CD14-positive monocyte (primary cell): Measurements from ENCODE around the gene PLEKHS1. TPM values are rescaled to one million over a fixed set of nuclear protein-coding genes. Genes with fewer than 3 reads are reported as not detected.
"Not testable (repeated sequence)": the region's sequence is repeated elsewhere in the genome, so short reads cannot be mapped to it uniquely, and the experiment has no call there.

Experiments used
- DNase-seq, 3 donors: peaks; one replicate each; pipeline ENCODE4 v3.0.0-alpha.2; 2011 to 2022
- H2AFZ ChIP-seq: 2 replicates; pipeline ENCODE4 v1.6.0; 2012; ENCODE audit warnings: mild to moderate bottlenecking, low read depth, low read length, inconsistent platforms; ENCODE audit not compliant: insufficient read depth, poor library complexity, severe bottlenecking
- H3K27ac ChIP-seq, 2 donors: 1 replicate in 1 of 2; 2 replicates in 1 of 2; pipeline ENCODE4 v1.5.1; 2012 to 2013; ENCODE audit warnings: low read length in 2 of 2, control low read depth in 1 of 2, inconsistent platforms in 1 of 2, low read depth in 1 of 2, mild to moderate bottlenecking in 1 of 2
- H3K27me3 ChIP-seq, 2 donors: one replicate each; pipeline versions ENCODE4 v1.6.0 to v1.6.1; 2011 to 2013; ENCODE audit warnings: low read length in 2 of 2; ENCODE audit not compliant: control insufficient read depth in 2 of 2, insufficient read depth in 2 of 2
- H3K36me3 ChIP-seq, 2 donors: replicated peaks in 1 of 2; 1 replicate in 1 of 2; 2 replicates in 1 of 2; pipeline versions ENCODE4 v1.5.1 to v1.6.1; 2012 to 2013; ENCODE audit warnings: low read length in 2 of 2, control low read depth in 1 of 2, inconsistent platforms in 1 of 2, mild to moderate bottlenecking in 1 of 2; ENCODE audit not compliant: insufficient read depth in 2 of 2, control insufficient read depth in 1 of 2
- H3K4me1 ChIP-seq, 2 donors: 1 replicate in 1 of 2; 2 replicates in 1 of 2; pipeline versions ENCODE4 v1.5.1 to v1.6.1; 2012 to 2013; ENCODE audit warnings: low read length in 2 of 2, control low read depth in 1 of 2, inconsistent platforms in 1 of 2, mild to moderate bottlenecking in 1 of 2, moderate library complexity in 1 of 2; ENCODE audit not compliant: insufficient read depth in 2 of 2, control insufficient read depth in 1 of 2
- H3K4me2 ChIP-seq: replicated peaks from 2 replicates; pipeline ENCODE3; 2012; ENCODE audit warnings: low read length, moderate library complexity, mild to moderate bottlenecking; ENCODE audit not compliant: poor library complexity, severe bottlenecking; ENCODE audit errors: extremely low read depth
- H3K4me3 ChIP-seq, 3 experiments: fragments of 200-600 bp in 1 of 3; sonication (generic) in 1 of 3; replicated peaks in 1 of 3; 1 replicate in 2 of 3; 2 replicates in 1 of 3; pipeline ENCODE4 v1.5.1; 2011 to 2013; ENCODE audit warnings: low read length in 3 of 3, mild to moderate bottlenecking in 3 of 3, control low read depth in 2 of 3, low read depth in 2 of 3, inconsistent platforms in 1 of 3, moderate library complexity in 1 of 3
- H3K79me2 ChIP-seq: 2 replicates; pipeline ENCODE4 v1.6.0; 2012; ENCODE audit warnings: mild to moderate bottlenecking, control low read depth, inconsistent platforms, low read length, moderate library complexity; ENCODE audit not compliant: insufficient read depth
- H3K9ac ChIP-seq: 2 replicates; pipeline ENCODE4 v1.6.0; 2017; ENCODE audit warnings: low read length, mild to moderate bottlenecking; ENCODE audit not compliant: insufficient read depth, poor library complexity, severe bottlenecking
- H3K9me3 ChIP-seq, 2 donors: replicated peaks in 1 of 2; 1 replicate in 1 of 2; 2 replicates in 1 of 2; pipeline versions ENCODE4 v1.5.1 to v1.6.1; 2012 to 2013; ENCODE audit warnings: low read length in 2 of 2, control low read depth in 1 of 2; ENCODE audit not compliant: control insufficient read depth in 1 of 2, insufficient read depth in 1 of 2
- H4K20me1 ChIP-seq: 2 replicates; pipeline ENCODE4 v1.6.0; 2012; ENCODE audit warnings: mild to moderate bottlenecking, low read length, control low read depth, moderate library complexity; ENCODE audit not compliant: insufficient read depth
- H3K27ac Mint-ChIP-seq, 7 donors: one replicate each; pipeline ENCODE4 v1.8.0; 2020; ENCODE audit warnings: mild to moderate bottlenecking in 7 of 7, mixed read lengths in 7 of 7, moderate library complexity in 6 of 7, inconsistent platforms in 2 of 7
- H3K27me3 Mint-ChIP-seq, 3 donors: one replicate each; pipeline ENCODE4 v1.8.0; 2021 to 2022; ENCODE audit warnings: low read depth in 3 of 3, mild to moderate bottlenecking in 3 of 3, mixed read lengths in 3 of 3, moderate library complexity in 3 of 3, inconsistent platforms in 1 of 3
- H3K36me3 Mint-ChIP-seq, 2 donors: one replicate each; pipeline ENCODE4 v1.8.0; 2020; ENCODE audit warnings: mixed read lengths in 2 of 2, inconsistent platforms in 1 of 2, mild to moderate bottlenecking in 1 of 2
- H3K4me1 Mint-ChIP-seq: one replicate; pipeline ENCODE4 v1.8.0; 2020; ENCODE audit warnings: mild to moderate bottlenecking, mixed read lengths
- H3K4me3 Mint-ChIP-seq, 2 donors: one replicate each; pipeline ENCODE4 v1.8.0; 2020; ENCODE audit warnings: mild to moderate bottlenecking in 2 of 2, mixed read lengths in 2 of 2, moderate library complexity in 1 of 2
- H3K9me3 Mint-ChIP-seq, 7 donors: one replicate each; pipeline ENCODE4 v1.8.0; 2020 to 2022; ENCODE audit warnings: mixed read lengths in 7 of 7, mild to moderate bottlenecking in 6 of 7, moderate library complexity in 6 of 7, inconsistent platforms in 2 of 7
- CTCF ChIP-seq: fragments of 200-600 bp; IDR thresholded peaks from one replicate; pipeline ENCODE4 v1.8.0; 2022; ENCODE audit warnings: antibody characterized with exemption, mild to moderate bottlenecking
- WGBS: methylation state at CpG from one replicate; pipeline ENCODE4 v1.1.5; 2013; ENCODE audit warnings: missing lambda C conversion rate; ENCODE audit not compliant: insufficient coverage; 5-methylcytosine and 5-hydroxymethylcytosine counted together
- intact Hi-C, 2 donors: fragments of 100-400 bp; cut with micrococcal nuclease; formaldehyde crosslinking; loops; one replicate each; pipeline versions ENCODE4 v1.15.0 to v1.15.1; 2023
- polyA plus RNA-seq, 3 donors: library from polyadenylated mRNA; depleted of rRNA in 1 of 3; unstranded in 2 of 3; stranded (reverse) in 1 of 3; fragments of 300-500 nt in 2 of 3; fragments of >200 nt in 1 of 3; fragmentation: Illumina TruSeq in 2 of 3; gene quantifications; 1 replicate in 2 of 3; 2 replicates in 1 of 3; pipeline ENCODE4 v1.2.3, GENCODE V29; 2012 to 2021
- small RNA-seq: library from RNA; depleted of rRNA; stranded (forward); fragments of <200 nt; gene quantifications from one replicate; pipeline ENCODE3, GENCODE V24; 2012; ENCODE audit warnings: low read depth; ENCODE audit not compliant: insufficient read length

The PLEKHS1 gene
- polyA plus RNA-seq, 3 donors, result 0.08 TPM; not detected in 2

GRCh38 chr10:113825791-113826190 is 74.3 kb downstream of the PLEKHS1 start:
- no peak overlapping the region for H3K4me3 Mint-ChIP-seq
- H3K36me3 Mint-ChIP-seq, result no peaks in the 10 kb centered on the region
- WGBS, result no CpG with 5 or more reads among the region's 2 CpGs
- H3K27ac Mint-ChIP-seq, result no peak overlapping the region
- Histone ChIP-seq H3K36me3 (no peaks in the 10 kb centered on the region), H3K9me3 (no peaks in the 10 kb centered on the region), H3K4me3 (no peak overlapping the region), H4K20me1 (no peaks in the 10 kb centered on the region), H3K4me1 (no peaks in the 10 kb centered on the region), H3K27me3 (no peaks in the 10 kb centered on the region), H3K4me2 (no peak overlapping the region), H3K27ac (no peak overlapping the region), H2AFZ (no peak overlapping the region), H3K9ac (no peak overlapping the region), H3K79me2 (no peaks in the 10 kb centered on the region)
- no peak for TF ChIP-seq CTCF
- intact Hi-C loops, result no loop called here
- H3K27me3 Mint-ChIP-seq, result no peaks in the 10 kb centered on the region
- DNase-seq, result no peak
- peaks cover 0 to 3% (median 1%) of the 10 kb centered on the region in 7 donors for H3K9me3 Mint-ChIP-seq
- no peaks in the 10 kb centered on the region for H3K4me1 Mint-ChIP-seq

- H2AFZ ChIP-seq, H3K4me1 ChIP-seq, H3K9ac ChIP-seq, H3K36me3 Mint-ChIP-seq, intact Hi-C loops, H3K27ac Mint-ChIP-seq, H4K20me1 ChIP-seq, H3K4me2 ChIP-seq, H3K9me3 Mint-ChIP-seq, H3K27ac ChIP-seq, H3K4me3 Mint-ChIP-seq, H3K27me3 ChIP-seq, H3K4me3 ChIP-seq, DNase-seq, H3K79me2 ChIP-seq, H3K4me1 Mint-ChIP-seq, H3K9me3 ChIP-seq, H3K36me3 ChIP-seq, H3K27me3 Mint-ChIP-seq: not testable (repeated sequence)
- WGBS, result 92% methylated on average over 6 of the region's 10 CpGs
Measured at GRCh38 chr10:113828567-113828966, 77.1 kb downstream of the PLEKHS1 start.

Small RNA genes within 50 kb of the gene (small RNA-seq; reads per million reads assigned to genes)
- gene RF00560, result not detected

Other genes starting within 250 kb of the PLEKHS1 start
- gene HABP2, start 198.6 kb upstream of the PLEKHS1 start, polyA plus RNA-seq, result not detected
- not detected for gene NRAP, start 87.6 kb upstream of the PLEKHS1 start, polyA plus RNA-seq
- gene CASP7, start 71.8 kb upstream of the PLEKHS1 start, polyA plus RNA-seq, result 10 to 100 TPM in 2 of 3 donors, 1 to 10 TPM in 1; 9.9 to 26.1 (median 16.0) TPM
- gene DCLRE1A, start 102.4 kb downstream of the PLEKHS1 start, polyA plus RNA-seq, result 1 to 10 TPM in 2 of 3 donors, under 1 TPM in 1; 1.00 to 1.3 (median 1.3) TPM
- gene NHLRC2, start 103.0 kb downstream of the PLEKHS1 start, polyA plus RNA-seq, result 1 to 10 TPM; 2.8 to 6.9 (median 5.3) TPM